Measurements from ENCODE around the gene BBS12. TPM values are rescaled to one million over a fixed set of nuclear protein-coding genes. Genes with fewer than 3 reads are reported as not detected.

BBS12 gene
- total and polyA plus RNA-seq, 11 donors = 1.1 to 11.9 (median 6.8) TPM

DNA sequence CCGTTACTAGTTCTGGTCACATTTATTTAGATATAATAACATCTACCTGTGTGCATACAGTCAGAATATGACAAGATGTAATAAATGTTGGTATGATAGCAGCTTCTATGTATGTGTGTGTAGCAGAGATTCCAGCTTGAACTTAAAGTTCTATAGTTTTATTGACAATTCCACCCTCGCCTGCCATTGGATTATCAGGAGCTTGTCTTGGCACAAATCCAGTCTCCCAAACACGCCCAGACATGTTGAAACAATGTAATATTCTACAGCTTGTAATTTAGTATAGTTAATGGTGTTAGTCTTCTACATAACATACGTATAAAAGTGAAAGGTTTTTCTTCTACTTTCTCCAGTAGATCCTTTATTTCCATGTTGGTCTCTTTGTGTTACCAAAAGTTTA is 44.4 kb downstream of the BBS12 start:
- no peak for DNase-seq
- TF ChIP-seq POLR2A (IDR thresholded peaks at IDR 0.05) = no peak
- TF ChIP-seq, protein P1, sequence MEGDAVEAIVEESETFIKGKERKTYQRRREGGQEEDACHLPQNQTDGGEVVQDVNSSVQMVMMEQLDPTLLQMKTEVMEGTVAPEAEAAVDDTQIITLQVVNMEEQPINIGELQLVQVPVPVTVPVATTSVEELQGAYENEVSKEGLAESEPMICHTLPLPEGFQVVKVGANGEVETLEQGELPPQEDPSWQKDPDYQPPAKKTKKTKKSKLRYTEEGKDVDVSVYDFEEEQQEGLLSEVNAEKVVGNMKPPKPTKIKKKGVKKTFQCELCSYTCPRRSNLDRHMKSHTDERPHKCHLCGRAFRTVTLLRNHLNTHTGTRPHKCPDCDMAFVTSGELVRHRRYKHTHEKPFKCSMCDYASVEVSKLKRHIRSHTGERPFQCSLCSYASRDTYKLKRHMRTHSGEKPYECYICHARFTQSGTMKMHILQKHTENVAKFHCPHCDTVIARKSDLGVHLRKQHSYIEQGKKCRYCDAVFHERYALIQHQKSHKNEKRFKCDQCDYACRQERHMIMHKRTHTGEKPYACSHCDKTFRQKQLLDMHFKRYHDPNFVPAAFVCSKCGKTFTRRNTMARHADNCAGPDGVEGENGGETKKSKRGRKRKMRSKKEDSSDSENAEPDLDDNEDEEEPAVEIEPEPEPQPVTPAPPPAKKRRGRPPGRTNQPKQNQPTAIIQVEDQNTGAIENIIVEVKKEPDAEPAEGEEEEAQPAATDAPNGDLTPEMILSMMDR (IDR thresholded peaks at IDR 0.05) = no peak

DNA sequence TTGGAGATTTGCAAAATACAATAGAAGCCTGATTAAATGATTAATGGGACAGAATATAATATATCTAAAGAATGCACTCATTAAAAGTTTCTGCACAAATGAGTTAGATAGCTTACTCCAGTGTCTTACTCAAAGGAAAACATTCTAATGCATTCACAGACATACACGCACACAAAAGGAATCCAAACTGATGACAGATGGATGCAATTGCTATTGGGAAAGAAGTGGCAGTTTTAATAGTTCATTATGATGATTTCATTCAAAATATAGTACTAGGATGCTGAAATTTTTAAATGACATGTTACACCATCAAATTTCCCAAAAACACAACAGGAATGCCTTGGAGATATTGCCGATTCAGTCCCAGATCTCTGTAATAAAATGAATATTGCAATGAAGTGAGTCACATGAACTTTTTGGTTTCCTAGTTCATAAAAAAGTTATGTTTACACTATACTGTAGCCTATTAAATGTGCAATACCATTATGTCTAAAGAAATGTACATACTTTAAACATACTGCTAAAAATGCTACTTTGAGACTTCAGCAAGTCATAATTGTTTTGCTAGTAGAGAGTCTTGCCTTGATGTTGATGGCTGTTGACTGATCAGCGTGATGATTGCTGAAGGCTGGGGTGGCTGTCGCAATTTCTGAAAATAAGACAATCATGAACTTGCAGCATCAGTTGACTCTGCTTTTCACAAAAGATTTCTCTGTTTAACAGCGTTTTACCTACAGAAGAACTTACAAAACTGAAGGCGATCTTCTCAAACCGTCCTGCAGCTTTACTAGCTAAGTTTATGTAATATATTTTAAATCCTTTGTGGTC is 45.6 kb downstream of the BBS12 start:
- peaks cover 0 to 9% (median under 1%) of the 10 kb centered on the region in 12 donors for H3K4me1 ChIP-seq
- H3K27ac ChIP-seq = no peak overlapping the region
- whole genome bisulfite sequencing, 4 donors = 94 to 99% (median 96%) methylated on average over 7 of the region's 7 CpGs
- H3K36me3 ChIP-seq = no peaks in the 10 kb centered on the region
- DNase-seq = no peak
- no peak for TF ChIP-seq POLR2A (IDR thresholded peaks at IDR 0.05)
- TF ChIP-seq, protein P1 (IDR thresholded peaks at IDR 0.05) = no peak
- intact Hi-C loops (cut with DNase I) = no loop called here
- H3K27me3 ChIP-seq = no peaks in the 10 kb centered on the region
- ATAC-seq = no peak
- H3K4me3 ChIP-seq = no peak overlapping the region
- peaks cover 0 to 6% (median 0%) of the 10 kb centered on the region in 12 donors for H3K9me3 ChIP-seq

More for the DNA sequence above, 44.4 kb downstream of the BBS12 start:
- H3K36me3 ChIP-seq = no peaks in the 10 kb centered on the region
- peaks cover 0 to 5% (median 0%) of the 10 kb centered on the region in 12 donors for H3K4me1 ChIP-seq
- no peak overlapping the region for H3K27ac ChIP-seq
- H3K9me3 ChIP-seq = peaks cover 0 to 6% (median 0%) of the 10 kb centered on the region in 12 donors
- no peak for ATAC-seq
- 59 to 72% (median 69%) methylated on average over 4 of the region's 4 CpGs for WGBS, 4 donors
- H3K27me3 ChIP-seq = no peaks in the 10 kb centered on the region
- no peak overlapping the region for H3K4me3 ChIP-seq
- intact Hi-C loops (cut with DNase I) = no loop called here

DNA sequence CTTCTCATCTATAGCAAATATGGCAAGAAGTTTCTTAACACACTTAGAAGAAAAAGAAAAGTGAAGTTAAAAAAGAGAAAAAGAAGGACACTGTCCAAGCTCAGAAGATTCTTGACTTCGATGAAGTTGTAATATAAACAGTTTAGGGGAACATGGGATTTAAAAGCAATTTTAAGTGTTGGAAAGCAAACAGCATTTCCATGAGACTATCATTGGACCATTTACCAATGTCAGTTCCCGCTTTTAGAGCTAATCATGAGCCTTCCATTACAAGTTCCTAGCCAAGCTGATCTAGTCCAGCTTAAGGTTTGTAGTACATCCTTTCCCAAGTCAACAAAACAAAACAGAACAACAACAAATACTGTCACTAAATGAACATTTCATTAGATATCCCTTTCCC is 49.0 kb downstream of the BBS12 start:
- ATAC-seq (no peak), DNase-seq (no peak)
- H3K4me3 ChIP-seq = no peak overlapping the region
- intact Hi-C loops (cut with DNase I) = loop anchor here in 1 of 10 donors (10.0 kb wide), 1 partner anchor 1053 kb away; no protein-coding TSS in a partner anchor
- no peak overlapping the region for H3K27ac ChIP-seq
- WGBS, 4 donors = 65 to 94% (median 92%) methylated on average over 2 of the region's 2 CpGs
- H3K4me1 ChIP-seq = peaks cover 0 to 24% (median 13%) of the 10 kb centered on the region in 12 donors
- no peaks in the 10 kb centered on the region for H3K36me3 ChIP-seq
- no peaks in the 10 kb centered on the region for H3K27me3 ChIP-seq
- no peak for TF ChIP-seq POLR2A (IDR thresholded peaks at IDR 0.05)
- TF ChIP-seq, protein P1 (IDR thresholded peaks at IDR 0.05) = no peak
- peaks cover 0 to 6% (median 0%) of the 10 kb centered on the region in 12 donors for H3K9me3 ChIP-seq

Measured in heart left ventricle (tissue), 16 donors.